A549 (cell line): ENCODE measurements around the gene MFSD8.

Experiments
- CBX8 ChIP-seq: fragments of 200-600 bp; sonication (generic); IDR thresholded peaks from 2 replicates; pipeline ENCODE4 v1.6.1; 2016
- CHD2 ChIP-seq: fragments of 150-350 bp; IDR thresholded peaks from 2 replicates; pipeline ENCODE4 v1.6.1; 2014; ENCODE audit warnings: low read length; ENCODE audit not compliant: partially characterized antibody
- CTCF ChIP-seq: fragments of >200 bp; sonication (Bioruptor Twin); formaldehyde crosslinking; IDR thresholded peaks from 3 replicates; pipeline ENCODE4 v1.5.1; 2016
- EHF ChIP-seq: fragments of 250-450 bp; sonication (Bioruptor Pico); IDR thresholded peaks from 2 replicates; pipeline ENCODE4 v1.5.0; 2020; ENCODE audit warnings: mild to moderate bottlenecking
- MYC ChIP-seq: IDR thresholded peaks from 2 replicates; pipeline ENCODE4 v1.6.1; 2012; ENCODE audit warnings: mild to moderate bottlenecking, inconsistent platforms, low read length, improper control_type of control experiment, borderline replicate concordance
- POLR2A ChIP-seq: IDR thresholded peaks from 2 replicates; pipeline ENCODE4 v1.6.1; 2012; ENCODE audit warnings: mild to moderate bottlenecking, low read length
- RNF2 ChIP-seq: fragments of 200-600 bp; sonication (generic); IDR thresholded peaks from 2 replicates; pipeline ENCODE4 v1.6.1; 2016; ENCODE audit warnings: low read depth, mild to moderate bottlenecking, antibody characterized with exemption, moderate library complexity, borderline replicate concordance

- no peak for TF ChIP-seq CTCF
- TF ChIP-seq CBX8: no peak
- TF ChIP-seq MYC: no peak
- no peak for TF ChIP-seq POLR2A
- TF ChIP-seq CHD2: no peak
- TF ChIP-seq EHF (CRISPR knock-in tag): no peak
- TF ChIP-seq RNF2: no peak
Measured at GRCh38 chr4:127975121-127975770, 10.3 kb upstream of the MFSD8 start.
